H1 (cell line): Measurements from ENCODE around the gene TOMM40. TPM values are rescaled to one million over a fixed set of nuclear protein-coding genes. Genes with fewer than 3 reads are reported as not detected.

Source experiments
- CTCF ChIA-PET: fragments of 300-600 bp; sonication (Branson Sonifier 250); formaldehyde crosslinking; loops from one replicate; lab custom pipeline; 2021; ENCODE audit not compliant: partially characterized antibody; lab: Charles Lee
- POLR2A ChIA-PET: fragments of 300-600 bp; sonication (Branson Sonifier 250); formaldehyde crosslinking; loops from one replicate; lab custom pipeline; 2021; ENCODE audit warnings: inconsistent platforms; ENCODE audit not compliant: partially characterized antibody; lab: Charles Lee
- DNase-seq, 2 experiments: peaks; one replicate each; pipeline versions ENCODE4 v3.0.0 to v3.0.0-alpha.2; 2010 to 2022; ENCODE audit warnings: low spot score in 2 of 2, low read depth in 1 of 2, mixed read lengths in 1 of 2
- FAIRE-seq: peaks from 2 replicates; lab custom pipeline; 2011; peaks lifted over from hg19 to GRCh38; lab: Jason Lieb, UNC
- H2AFZ ChIP-seq: 2 replicates; pipeline ENCODE4 v1.8.1; 2012; ENCODE audit warnings: low read length, inconsistent platforms
- H2AK5ac ChIP-seq: 2 replicates; pipeline ENCODE4 v1.6.1; 2013; ENCODE audit warnings: low read depth, low read length
- H2BK120ac ChIP-seq: replicated peaks from 2 replicates; pipeline ENCODE3; 2013; ENCODE audit warnings: low read depth, low read length, inconsistent platforms
- H2BK12ac ChIP-seq: 2 replicates; pipeline ENCODE4 v1.6.1; 2013; ENCODE audit warnings: low read depth, low read length
- H2BK15ac ChIP-seq: 2 replicates; pipeline ENCODE4 v1.6.1; 2013; ENCODE audit warnings: low read length
- H2BK20ac ChIP-seq: 2 replicates; pipeline ENCODE4 v1.6.1; 2013; ENCODE audit warnings: low read length
- H2BK5ac ChIP-seq: 2 replicates; pipeline ENCODE4 v1.6.1; 2013; ENCODE audit warnings: low read depth, low read length
- H3K14ac ChIP-seq: 2 replicates; pipeline ENCODE4 v1.6.1; 2013; ENCODE audit warnings: inconsistent platforms; ENCODE audit not compliant: insufficient read length
- H3K18ac ChIP-seq: 2 replicates; pipeline ENCODE4 v1.6.1; 2013; ENCODE audit warnings: low read length; ENCODE audit errors: extremely low read depth
- H3K23ac ChIP-seq: 2 replicates; pipeline ENCODE4 v1.6.1; 2013; ENCODE audit warnings: inconsistent platforms; ENCODE audit not compliant: insufficient read length
- H3K23me2 ChIP-seq: 2 replicates; pipeline ENCODE4 v1.6.1; 2013; ENCODE audit warnings: low read depth, low read length
- H3K27ac ChIP-seq: 2 replicates; pipeline ENCODE4 v1.6.1; 2011; ENCODE audit warnings: low read depth, low read length, inconsistent platforms
- H3K27me3 ChIP-seq, 4 experiments: replicated peaks in 1 of 4; 1 replicate in 1 of 4; 2 replicates in 3 of 4; pipeline versions ENCODE4 v1.6.1 to v1.8.1; 2011 to 2013; ENCODE audit warnings: low read length in 3 of 4, mild to moderate bottlenecking in 3 of 4, inconsistent platforms in 2 of 4, mixed read lengths in 2 of 4, moderate library complexity in 1 of 4; ENCODE audit not compliant: control insufficient read depth in 3 of 4, insufficient read depth in 3 of 4; ENCODE audit errors: extremely low read depth in 1 of 4
- H3K36me3 ChIP-seq, 4 experiments: 2 replicates each; pipeline versions ENCODE4 v1.6.1 to v1.8.1; 2011 to 2013; ENCODE audit warnings: mild to moderate bottlenecking in 4 of 4, low read length in 3 of 4, moderate library complexity in 2 of 4, control low read depth in 1 of 4, inconsistent platforms in 1 of 4; ENCODE audit not compliant: insufficient read depth in 4 of 4, control insufficient read depth in 2 of 4
- H3K4ac ChIP-seq: replicated peaks from 2 replicates; pipeline ENCODE3; 2013; ENCODE audit warnings: low read length, low read depth, mixed read lengths, inconsistent platforms; ENCODE audit not compliant: insufficient read length
- H3K4me1 ChIP-seq, 4 experiments: replicated peaks in 1 of 4; 1 replicate in 1 of 4; 2 replicates in 3 of 4; pipeline versions ENCODE4 v1.6.1 to v1.8.1; 2011 to 2013; ENCODE audit warnings: low read length in 3 of 4, inconsistent platforms in 2 of 4, mixed read lengths in 1 of 4; ENCODE audit not compliant: insufficient read depth in 4 of 4, control insufficient read depth in 3 of 4
- H3K4me2 ChIP-seq, 2 experiments: 2 replicates each; pipeline versions ENCODE4 v1.6.1 to v1.8.1; 2011 to 2013; ENCODE audit warnings: low read depth in 2 of 2, low read length in 2 of 2, control low read depth in 1 of 2, inconsistent platforms in 1 of 2, mild to moderate bottlenecking in 1 of 2; ENCODE audit not compliant: insufficient read depth in 1 of 2
- H3K4me3 ChIP-seq, 4 experiments: fragments of 200-600, 300-600 bp in 1 of 4; sonication (generic), shearing (Covaris generic), sonication (Bioruptor Twin) in 1 of 4; 2 replicates each; pipeline versions ENCODE4 v1.5.1 to v1.8.1; 2011 to 2016; ENCODE audit warnings: low read length in 4 of 4, low read depth in 3 of 4, control low read depth in 2 of 4, inconsistent platforms in 2 of 4, mild to moderate bottlenecking in 2 of 4, mixed read lengths in 1 of 4, moderate library complexity in 1 of 4; ENCODE audit not compliant: insufficient read depth in 2 of 4; ENCODE audit errors: extremely low read depth in 1 of 4
- H3K56ac ChIP-seq: replicated peaks from 2 replicates; pipeline ENCODE3; 2013; ENCODE audit warnings: low read depth, mild to moderate bottlenecking, mixed read lengths, low read length, inconsistent platforms; ENCODE audit not compliant: insufficient read length
- H3K79me1 ChIP-seq: 2 replicates; pipeline ENCODE4 v1.6.1; 2013; ENCODE audit warnings: low read depth, low read length, control low read depth
- H3K79me2 ChIP-seq, 2 experiments: 2 replicates each; pipeline versions ENCODE4 v1.6.1 to v1.8.1; 2012 to 2013; ENCODE audit warnings: low read length in 2 of 2, mild to moderate bottlenecking in 2 of 2, inconsistent platforms in 1 of 2; ENCODE audit not compliant: insufficient read depth in 2 of 2, control insufficient read depth in 1 of 2
- H3K9ac ChIP-seq, 4 experiments: replicated peaks in 1 of 4; 1 replicate in 1 of 4; 2 replicates in 3 of 4; pipeline versions ENCODE4 v1.6.1 to v1.8.1; 2011 to 2013; ENCODE audit warnings: low read depth in 3 of 4, low read length in 3 of 4, control low read depth in 2 of 4, mild to moderate bottlenecking in 2 of 4, moderate library complexity in 2 of 4, inconsistent platforms in 1 of 4; ENCODE audit errors: extremely low read depth in 1 of 4
- H3K9me3 ChIP-seq, 2 experiments: 2 replicates each; pipeline versions ENCODE4 v1.6.1 to v1.8.1; 2012 to 2013; ENCODE audit warnings: mild to moderate bottlenecking in 2 of 2, moderate library complexity in 2 of 2, control low read depth in 1 of 2, inconsistent platforms in 1 of 2, low read depth in 1 of 2, low read length in 1 of 2, mixed read lengths in 1 of 2; ENCODE audit not compliant: insufficient read depth in 2 of 2
- H4K20me1 ChIP-seq, 2 experiments: replicated peaks in 1 of 2; 2 replicates each; pipeline versions ENCODE3 to v1.8.1; 2011 to 2013; ENCODE audit warnings: inconsistent platforms in 2 of 2, low read length in 2 of 2, mild to moderate bottlenecking in 1 of 2; ENCODE audit not compliant: insufficient read depth in 2 of 2, control insufficient read depth in 1 of 2
- H4K5ac ChIP-seq: 2 replicates; pipeline ENCODE4 v1.6.1; 2013; ENCODE audit warnings: low read length, low read depth, mixed read lengths, inconsistent platforms; ENCODE audit not compliant: insufficient read length
- H4K8ac ChIP-seq: 2 replicates; pipeline ENCODE4 v1.8.0; 2013; ENCODE audit warnings: mild to moderate bottlenecking, moderate library complexity, low read length, inconsistent platforms; ENCODE audit not compliant: insufficient read depth; ENCODE audit errors: extremely low read depth
- H4K91ac ChIP-seq: replicated peaks from 2 replicates; pipeline ENCODE3; 2013; ENCODE audit warnings: low read length, mixed read lengths, inconsistent platforms; ENCODE audit not compliant: insufficient read length
- BCL11A ChIP-seq, 2 experiments: IDR thresholded peaks; one replicate each; pipeline ENCODE4 v1.6.1; 2011; ENCODE audit warnings: low read depth in 2 of 2, low read length in 2 of 2, mild to moderate bottlenecking in 2 of 2
- CEBPB ChIP-seq: IDR thresholded peaks from 2 replicates; pipeline ENCODE4 v1.6.1; 2012; ENCODE audit warnings: low read depth, low read length
- CREB1 ChIP-seq: IDR thresholded peaks from 2 replicates; pipeline ENCODE4 v1.6.1; 2012; ENCODE audit warnings: inconsistent platforms
- CTBP2 ChIP-seq: IDR thresholded peaks from 2 replicates; pipeline ENCODE4 v1.7.0; 2011; ENCODE audit warnings: borderline replicate concordance, mild to moderate bottlenecking, moderate library complexity, mixed read lengths, low read length; ENCODE audit not compliant: insufficient read depth, insufficient read length
- GTF2F1 ChIP-seq: IDR thresholded peaks from 2 replicates; pipeline ENCODE4 v1.6.1; 2012; ENCODE audit warnings: low read depth, low read length, improper control_type of control experiment, borderline replicate concordance
- PHF8 ChIP-seq: fragments of 200-600 bp; sonication (generic); conservative IDR thresholded peaks from 2 replicates; pipeline ENCODE4 v1.7.1; 2012; ENCODE audit warnings: low read depth, mild to moderate bottlenecking, inconsistent platforms, low read length, moderate library complexity
- POLR2A ChIP-seq, 2 experiments: IDR thresholded peaks; 1 replicate in 1 of 2; 2 replicates in 1 of 2; pipeline ENCODE4 v1.6.1; 2011; ENCODE audit warnings: low read depth in 2 of 2, low read length in 2 of 2, mild to moderate bottlenecking in 2 of 2; ENCODE audit errors: control extremely low read depth in 1 of 2
- RAD21 ChIP-seq, 2 experiments: IDR thresholded peaks in 1 of 2; conservative IDR thresholded peaks in 1 of 2; 2 replicates each; pipeline ENCODE4 v1.6.1; 2011; ENCODE audit warnings: low read depth in 2 of 2, low read length in 2 of 2, improper control_type of control experiment in 1 of 2, inconsistent platforms in 1 of 2, mild to moderate bottlenecking in 1 of 2, moderate library complexity in 1 of 2
- SIRT6 ChIP-seq: IDR thresholded peaks from one replicate; pipeline ENCODE4 v1.7.1; 2012; ENCODE audit warnings: low read length, inconsistent platforms
- SP2 ChIP-seq: IDR thresholded peaks from 2 replicates; pipeline ENCODE4 v1.6.1; 2012; ENCODE audit warnings: mild to moderate bottlenecking, low read length, inconsistent platforms
- TAF7 ChIP-seq: optimal IDR thresholded peaks from 2 replicates; pipeline ENCODE3; 2011; ENCODE audit warnings: low read depth, mild to moderate bottlenecking, inconsistent platforms, low read length, moderate library complexity, borderline replicate concordance
- WGBS, 2 experiments: shearing (Covaris generic) in 1 of 2; methylation state at CpG; one replicate each; pipeline versions ENCODE4 v1.1.6 to v1.1.7; 2013 to 2015; ENCODE audit warnings: low lambda C conversion rate in 2 of 2, mixed read lengths in 2 of 2, inconsistent platforms in 1 of 2, low coverage in 1 of 2, missing lambda C conversion rate in 1 of 2; ENCODE audit not compliant: insufficient replicate concordance in 2 of 2, insufficient coverage in 1 of 2, insufficient read length in 1 of 2; ENCODE audit errors: extremely low coverage in 1 of 2, missing lambda C conversion rate in 1 of 2; 5-methylcytosine and 5-hydroxymethylcytosine counted together
- polyA plus RNA-seq, 7 experiments: library from polyadenylated mRNA; depleted of rRNA in 3 of 7; stranded (reverse) in 5 of 7; unstranded in 2 of 7; fragments of >200 nt in 5 of 7; fragments of 200-250 nt in 2 of 7; gene quantifications; 1 replicate in 5 of 7; 2 replicates in 1 of 7; 4 replicates in 1 of 7; pipeline versions ENCODE4 v1.2.1 to v1.2.3, GENCODE V29; 2011 to 2013; ENCODE audit warnings: missing spikeins in 2 of 7, mixed read lengths in 2 of 7
- total RNA-seq: library from RNA; stranded (reverse); fragmentation: NEBNext Ultra II Directional; extraction: Animal tissue kit (Norgen Biotek cat#: 25700); gene quantifications from 2 replicates; pipeline ENCODE4 v1.2.1, GENCODE V29; 2021
- TF ChIP-seq, protein P1 (sequence below): IDR thresholded peaks from 2 replicates; pipeline ENCODE4 v1.6.1; 2012; ENCODE audit warnings: inconsistent platforms
- TF ChIP-seq, protein P2 (sequence below): IDR thresholded peaks from 2 replicates; pipeline ENCODE4 v1.6.1; 2011; ENCODE audit warnings: low read depth, mild to moderate bottlenecking, low read length; ENCODE audit not compliant: insufficient read depth

Gene TOMM40
- total and polyA plus RNA-seq, 2 of the 8 experiments (the other 6 are each of a cell fraction or from before 2014, with no cell fraction given) = 154 to 179 TPM

DNA sequence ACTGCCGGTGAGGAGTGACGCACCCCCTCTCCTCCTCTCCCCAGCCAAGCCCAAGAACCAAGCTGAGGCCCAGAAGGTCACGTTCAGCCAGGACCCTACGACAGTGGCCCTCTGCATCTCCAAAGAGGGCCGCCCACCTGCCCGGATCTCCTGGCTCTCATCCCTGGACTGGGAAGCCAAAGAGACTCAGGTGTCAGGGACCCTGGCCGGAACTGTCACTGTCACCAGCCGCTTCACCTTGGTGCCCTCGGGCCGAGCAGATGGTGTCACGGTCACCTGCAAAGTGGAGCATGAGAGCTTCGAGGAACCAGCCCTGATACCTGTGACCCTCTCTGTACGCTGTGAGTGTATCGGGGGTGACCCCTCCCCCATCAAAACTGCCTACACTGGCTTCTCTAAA is 19.2 kb upstream of the TOMM40 start:
- no peak overlapping the region for H3K14ac ChIP-seq
- no peak overlapping the region for H3K18ac ChIP-seq
- no peak overlapping the region for H4K8ac ChIP-seq
- no peak overlapping the region for H3K4ac ChIP-seq
- CTCF ChIA-PET = interaction anchor here (1.2 to 1.8 kb wide), 2 partner anchors 23 to 32 kb away, joined by 4 to 6 read pairs; no protein-coding TSS in a partner anchor
- DNase-seq (no peak), FAIRE-seq (no peak)
- H3K27ac ChIP-seq = no peak overlapping the region
- no peak overlapping the region for H3K56ac ChIP-seq
- H3K9me3 ChIP-seq = no peaks in the 10 kb centered on the region
- H4K20me1 ChIP-seq = peaks cover 6 to 23% of the 10 kb centered on the region in 2 experiments
- H3K4me1 ChIP-seq = no peaks in the 10 kb centered on the region; a peak in 1 of 7 replicates
- H2BK120ac ChIP-seq = no peak overlapping the region
- no peak overlapping the region for H4K91ac ChIP-seq
- no peak overlapping the region for H2BK12ac ChIP-seq
- no peak overlapping the region for H3K23ac ChIP-seq
- no peak overlapping the region for H3K4me2 ChIP-seq
- POLR2A ChIA-PET = interaction anchor here (0.8 to 4.0 kb wide), 6 partner anchors 11 to 83 kb away, joined by 3 to 23 read pairs (median 6); no protein-coding TSS in a partner anchor
- no peaks in the 10 kb centered on the region; the same call in 1 of the 2 replicates for H3K23me2 ChIP-seq
- H3K4me3 ChIP-seq = no peak overlapping the region
- H2AK5ac ChIP-seq = no peak overlapping the region
- H2BK20ac ChIP-seq = no peak overlapping the region
- no peak overlapping the region for H4K5ac ChIP-seq
- no peak overlapping the region for H2BK15ac ChIP-seq
- H3K79me1 ChIP-seq = no peaks in the 10 kb centered on the region
- TF ChIP-seq CEBPB = no peak
- no peak for TF ChIP-seq SIRT6
- no peak for TF ChIP-seq BCL11A (IDR thresholded peaks at IDR 0.05; ENCODE audit: low read depth in 2 of 2, low read length in 2 of 2)
- TF ChIP-seq GTF2F1 = no peak
- no peak for TF ChIP-seq TAF7
- TF ChIP-seq, protein P1, sequence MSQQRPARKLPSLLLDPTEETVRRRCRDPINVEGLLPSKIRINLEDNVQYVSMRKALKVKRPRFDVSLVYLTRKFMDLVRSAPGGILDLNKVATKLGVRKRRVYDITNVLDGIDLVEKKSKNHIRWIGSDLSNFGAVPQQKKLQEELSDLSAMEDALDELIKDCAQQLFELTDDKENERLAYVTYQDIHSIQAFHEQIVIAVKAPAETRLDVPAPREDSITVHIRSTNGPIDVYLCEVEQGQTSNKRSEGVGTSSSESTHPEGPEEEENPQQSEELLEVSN = no peak
- TF ChIP-seq SP2 = no peak
- no peak for TF ChIP-seq POLR2A (IDR thresholded peaks at IDR 0.05; ENCODE audit: control extremely low read depth in 1 of 2, low read depth in 2 of 2, low read length in 2 of 2)
- no peak for TF ChIP-seq CTBP2
- no peak for TF ChIP-seq RAD21 (IDR thresholded peaks at IDR 0.05 in 1 of 2, conservative IDR thresholded peaks at IDR 0.05 in 1 of 2; ENCODE audit: low read depth in 2 of 2, low read length in 2 of 2)
- no peak for TF ChIP-seq CREB1
- TF ChIP-seq PHF8 = no peak
- TF ChIP-seq, protein P2, sequence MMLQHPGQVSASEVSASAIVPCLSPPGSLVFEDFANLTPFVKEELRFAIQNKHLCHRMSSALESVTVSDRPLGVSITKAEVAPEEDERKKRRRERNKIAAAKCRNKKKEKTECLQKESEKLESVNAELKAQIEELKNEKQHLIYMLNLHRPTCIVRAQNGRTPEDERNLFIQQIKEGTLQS = no peak
- H3K36me3 ChIP-seq = peaks cover 38 to 65% (median 52%) of the 10 kb centered on the region in 4 experiments
- no peak overlapping the region for H3K9ac ChIP-seq
- no peak overlapping the region for H2BK5ac ChIP-seq
- no peaks in the 10 kb centered on the region; a peak in 1 of 4 replicates for H3K79me2 ChIP-seq
- H2AFZ ChIP-seq = no peak overlapping the region
- WGBS, 2 experiments = 92% methylated on average over 12 of the region's 14 CpGs; no CpG with 5 or more reads in 1 of the 2 experiments
- H3K27me3 ChIP-seq = no peaks in the 10 kb centered on the region
